ENCODE data around the gene FLOT2.

DNA sequence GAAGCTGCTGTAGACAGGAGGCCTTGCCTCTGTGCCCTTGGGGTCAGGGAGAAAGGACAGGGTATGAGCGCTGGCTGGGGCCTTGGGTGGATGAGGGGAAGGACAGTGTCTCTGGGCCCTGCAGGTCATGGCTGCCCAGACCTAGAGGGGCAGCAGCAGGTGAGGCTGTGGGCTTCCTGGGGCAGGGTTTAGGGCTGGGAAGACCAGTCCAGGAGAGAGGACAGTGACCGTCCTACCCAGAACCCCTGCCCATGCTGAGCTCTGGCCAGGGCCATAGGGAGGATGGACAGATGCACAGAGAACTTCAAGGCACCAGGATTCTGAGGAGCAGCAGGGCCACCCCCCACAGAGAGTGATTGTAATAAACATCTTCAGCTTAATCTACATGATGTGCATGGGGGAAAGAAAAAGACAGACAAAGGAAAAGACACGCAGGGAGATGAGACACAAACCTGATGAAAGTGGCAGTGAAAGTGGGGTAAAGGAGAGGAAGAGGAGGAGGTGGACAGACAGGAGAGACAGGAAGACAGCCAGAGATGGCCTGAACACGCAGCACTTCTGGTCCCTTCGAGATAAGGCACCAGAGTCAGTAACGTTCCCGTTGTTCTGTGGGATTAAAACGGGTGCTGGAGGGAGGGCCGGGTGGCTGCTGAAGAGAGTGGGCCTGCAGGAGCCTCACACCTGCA lies 17.5 kb downstream of the FLOT2 start:
- TF ChIP-seq L3MBTL2 (conservative IDR thresholded peaks at IDR 0.05) = no peak
- TF ChIP-seq ARNT (IDR thresholded peaks at IDR 0.05) = no peak
- no peak for TF ChIP-seq SP1 (IDR thresholded peaks at IDR 0.05)
- TF ChIP-seq ZNF384 (IDR thresholded peaks at IDR 0.05) = no peak
- no peak for TF ChIP-seq FOXK2 (IDR thresholded peaks at IDR 0.05)
- no peak for TF ChIP-seq TARDBP (IDR thresholded peaks at IDR 0.05)
- no peak for TF ChIP-seq NFRKB (IDR thresholded peaks at IDR 0.05)
- TF ChIP-seq SUZ12 (IDR thresholded peaks at IDR 0.05) = no peak
- TF ChIP-seq HDGF (IDR thresholded peaks at IDR 0.05; ENCODE audit: borderline replicate concordance) = no peak
- TF ChIP-seq BHLHE40 (IDR thresholded peaks at IDR 0.05; ENCODE audit: borderline replicate concordance) = no peak
- TF ChIP-seq ELF4 (IDR thresholded peaks at IDR 0.05) = no peak
- no peak for TF ChIP-seq FOXA1 (IDR thresholded peaks at IDR 0.05)
- no peak for TF ChIP-seq CTBP1 (IDR thresholded peaks at IDR 0.05; ENCODE audit: borderline replicate concordance)

Measured in HEK293T (cell line).